ENCODE measurements around the gene MYO1E. TPM values are rescaled to one million over a fixed set of nuclear protein-coding genes. Genes with fewer than 3 reads are reported as not detected.

Gene MYO1E
- total RNA-seq, 1 experiment from 2014 or later: 83.6 TPM

DNA sequence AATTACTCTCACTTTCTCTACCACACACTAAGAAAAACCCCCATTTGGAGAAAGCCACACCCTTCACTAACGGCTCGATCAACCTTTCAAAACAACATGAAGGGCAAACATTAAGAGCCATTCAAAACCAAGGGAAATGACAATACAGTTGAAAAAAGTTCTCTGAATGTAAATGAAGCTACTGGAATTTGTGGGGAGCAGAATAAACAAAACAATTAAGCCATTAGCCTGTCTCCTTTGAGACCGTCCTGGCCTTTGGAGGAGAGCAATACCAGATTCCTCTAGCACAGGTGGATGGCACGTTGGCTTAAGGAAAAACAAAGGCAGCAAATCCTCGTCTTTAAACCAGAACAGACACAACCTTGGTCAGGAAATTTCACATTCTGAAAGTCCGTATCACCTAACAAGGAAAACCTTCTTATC, 18.7 kb downstream of the MYO1E start:
- H3K27ac Mint-ChIP-seq: peak overlapping the region; percentile 99
- TF ChIP-seq CREM (CRISPR knock-in tag; IDR thresholded peaks at IDR 0.05): no peak
- TF ChIP-seq JAZF1 (CRISPR knock-in tag; IDR thresholded peaks at IDR 0.05): 0 out of 2 replicates have a peak, but pooled peaks have one; percentile 70
- peak; percentile 81; the same call in 1 of the 2 replicates for TF ChIP-seq TEAD1 (CRISPR knock-in tag; IDR thresholded peaks at IDR 0.05)
- TF ChIP-seq, protein P1, sequence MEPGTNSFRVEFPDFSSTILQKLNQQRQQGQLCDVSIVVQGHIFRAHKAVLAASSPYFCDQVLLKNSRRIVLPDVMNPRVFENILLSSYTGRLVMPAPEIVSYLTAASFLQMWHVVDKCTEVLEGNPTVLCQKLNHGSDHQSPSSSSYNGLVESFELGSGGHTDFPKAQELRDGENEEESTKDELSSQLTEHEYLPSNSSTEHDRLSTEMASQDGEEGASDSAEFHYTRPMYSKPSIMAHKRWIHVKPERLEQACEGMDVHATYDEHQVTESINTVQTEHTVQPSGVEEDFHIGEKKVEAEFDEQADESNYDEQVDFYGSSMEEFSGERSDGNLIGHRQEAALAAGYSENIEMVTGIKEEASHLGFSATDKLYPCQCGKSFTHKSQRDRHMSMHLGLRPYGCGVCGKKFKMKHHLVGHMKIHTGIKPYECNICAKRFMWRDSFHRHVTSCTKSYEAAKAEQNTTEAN (CRISPR knock-in tag; IDR thresholded peaks at IDR 0.05): no peak
- no peak for TF ChIP-seq ZNF396 (CRISPR knock-in tag; IDR thresholded peaks at IDR 0.05; ENCODE audit: borderline replicate concordance)
- 0 out of 2 replicates have a peak, but pooled peaks have one; percentile 32 for TF ChIP-seq SP1 (CRISPR knock-in tag; conservative IDR thresholded peaks at IDR 0.05)
- TF ChIP-seq, protein P2, sequence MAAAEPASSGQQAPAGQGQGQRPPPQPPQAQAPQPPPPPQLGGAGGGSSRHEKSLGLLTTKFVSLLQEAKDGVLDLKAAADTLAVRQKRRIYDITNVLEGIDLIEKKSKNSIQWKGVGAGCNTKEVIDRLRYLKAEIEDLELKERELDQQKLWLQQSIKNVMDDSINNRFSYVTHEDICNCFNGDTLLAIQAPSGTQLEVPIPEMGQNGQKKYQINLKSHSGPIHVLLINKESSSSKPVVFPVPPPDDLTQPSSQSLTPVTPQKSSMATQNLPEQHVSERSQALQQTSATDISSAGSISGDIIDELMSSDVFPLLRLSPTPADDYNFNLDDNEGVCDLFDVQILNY (CRISPR knock-in tag; IDR thresholded peaks at IDR 0.05): no peak
- no peak for TF ChIP-seq NR2C2 (CRISPR knock-in tag; IDR thresholded peaks at IDR 0.05)
- 0 out of 2 replicates have a peak, but pooled peaks have one; percentile 68 for TF ChIP-seq FOXJ3 (CRISPR knock-in tag; IDR thresholded peaks at IDR 0.05; ENCODE audit: borderline replicate concordance)
- TF ChIP-seq, protein P3, sequence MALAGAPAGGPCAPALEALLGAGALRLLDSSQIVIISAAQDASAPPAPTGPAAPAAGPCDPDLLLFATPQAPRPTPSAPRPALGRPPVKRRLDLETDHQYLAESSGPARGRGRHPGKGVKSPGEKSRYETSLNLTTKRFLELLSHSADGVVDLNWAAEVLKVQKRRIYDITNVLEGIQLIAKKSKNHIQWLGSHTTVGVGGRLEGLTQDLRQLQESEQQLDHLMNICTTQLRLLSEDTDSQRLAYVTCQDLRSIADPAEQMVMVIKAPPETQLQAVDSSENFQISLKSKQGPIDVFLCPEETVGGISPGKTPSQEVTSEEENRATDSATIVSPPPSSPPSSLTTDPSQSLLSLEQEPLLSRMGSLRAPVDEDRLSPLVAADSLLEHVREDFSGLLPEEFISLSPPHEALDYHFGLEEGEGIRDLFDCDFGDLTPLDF (CRISPR knock-in tag; IDR thresholded peaks at IDR 0.05): no peak
- no peak for TF ChIP-seq ZNF232 (CRISPR knock-in tag; IDR thresholded peaks at IDR 0.05)
- no peak for TF ChIP-seq ZNF671 (CRISPR knock-in tag; IDR thresholded peaks at IDR 0.05)
- TF ChIP-seq CBFB (CRISPR knock-in tag; IDR thresholded peaks at IDR 0.05; ENCODE audit: low read depth): no peak
- no peak for TF ChIP-seq KAT7 (CRISPR knock-in tag; IDR thresholded peaks at IDR 0.05; ENCODE audit: borderline replicate concordance)
- TF ChIP-seq, protein P4, sequence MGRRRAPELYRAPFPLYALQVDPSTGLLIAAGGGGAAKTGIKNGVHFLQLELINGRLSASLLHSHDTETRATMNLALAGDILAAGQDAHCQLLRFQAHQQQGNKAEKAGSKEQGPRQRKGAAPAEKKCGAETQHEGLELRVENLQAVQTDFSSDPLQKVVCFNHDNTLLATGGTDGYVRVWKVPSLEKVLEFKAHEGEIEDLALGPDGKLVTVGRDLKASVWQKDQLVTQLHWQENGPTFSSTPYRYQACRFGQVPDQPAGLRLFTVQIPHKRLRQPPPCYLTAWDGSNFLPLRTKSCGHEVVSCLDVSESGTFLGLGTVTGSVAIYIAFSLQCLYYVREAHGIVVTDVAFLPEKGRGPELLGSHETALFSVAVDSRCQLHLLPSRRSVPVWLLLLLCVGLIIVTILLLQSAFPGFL (CRISPR knock-in tag; IDR thresholded peaks at IDR 0.05; ENCODE audit: borderline replicate concordance): no peak
- TF ChIP-seq, protein P5, sequence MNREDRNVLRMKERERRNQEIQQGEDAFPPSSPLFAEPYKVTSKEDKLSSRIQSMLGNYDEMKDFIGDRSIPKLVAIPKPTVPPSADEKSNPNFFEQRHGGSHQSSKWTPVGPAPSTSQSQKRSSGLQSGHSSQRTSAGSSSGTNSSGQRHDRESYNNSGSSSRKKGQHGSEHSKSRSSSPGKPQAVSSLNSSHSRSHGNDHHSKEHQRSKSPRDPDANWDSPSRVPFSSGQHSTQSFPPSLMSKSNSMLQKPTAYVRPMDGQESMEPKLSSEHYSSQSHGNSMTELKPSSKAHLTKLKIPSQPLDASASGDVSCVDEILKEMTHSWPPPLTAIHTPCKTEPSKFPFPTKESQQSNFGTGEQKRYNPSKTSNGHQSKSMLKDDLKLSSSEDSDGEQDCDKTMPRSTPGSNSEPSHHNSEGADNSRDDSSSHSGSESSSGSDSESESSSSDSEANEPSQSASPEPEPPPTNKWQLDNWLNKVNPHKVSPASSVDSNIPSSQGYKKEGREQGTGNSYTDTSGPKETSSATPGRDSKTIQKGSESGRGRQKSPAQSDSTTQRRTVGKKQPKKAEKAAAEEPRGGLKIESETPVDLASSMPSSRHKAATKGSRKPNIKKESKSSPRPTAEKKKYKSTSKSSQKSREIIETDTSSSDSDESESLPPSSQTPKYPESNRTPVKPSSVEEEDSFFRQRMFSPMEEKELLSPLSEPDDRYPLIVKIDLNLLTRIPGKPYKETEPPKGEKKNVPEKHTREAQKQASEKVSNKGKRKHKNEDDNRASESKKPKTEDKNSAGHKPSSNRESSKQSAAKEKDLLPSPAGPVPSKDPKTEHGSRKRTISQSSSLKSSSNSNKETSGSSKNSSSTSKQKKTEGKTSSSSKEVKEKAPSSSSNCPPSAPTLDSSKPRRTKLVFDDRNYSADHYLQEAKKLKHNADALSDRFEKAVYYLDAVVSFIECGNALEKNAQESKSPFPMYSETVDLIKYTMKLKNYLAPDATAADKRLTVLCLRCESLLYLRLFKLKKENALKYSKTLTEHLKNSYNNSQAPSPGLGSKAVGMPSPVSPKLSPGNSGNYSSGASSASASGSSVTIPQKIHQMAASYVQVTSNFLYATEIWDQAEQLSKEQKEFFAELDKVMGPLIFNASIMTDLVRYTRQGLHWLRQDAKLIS (CRISPR knock-in tag; IDR thresholded peaks at IDR 0.05; ENCODE audit: borderline replicate concordance): no peak
- TF ChIP-seq, protein P6, sequence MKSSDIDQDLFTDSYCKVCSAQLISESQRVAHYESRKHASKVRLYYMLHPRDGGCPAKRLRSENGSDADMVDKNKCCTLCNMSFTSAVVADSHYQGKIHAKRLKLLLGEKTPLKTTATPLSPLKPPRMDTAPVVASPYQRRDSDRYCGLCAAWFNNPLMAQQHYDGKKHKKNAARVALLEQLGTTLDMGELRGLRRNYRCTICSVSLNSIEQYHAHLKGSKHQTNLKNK (CRISPR knock-in tag; IDR thresholded peaks at IDR 0.05): peak; percentile 97
- 0 out of 2 replicates have a peak, but pooled peaks have one; percentile 61 for TF ChIP-seq FOXK1 (CRISPR knock-in tag; IDR thresholded peaks at IDR 0.05)
- no peak for TF ChIP-seq NFATC4 (CRISPR knock-in tag; IDR thresholded peaks at IDR 0.05)
- no peak for TF ChIP-seq ZNF423 (CRISPR knock-in tag; IDR thresholded peaks at IDR 0.05)
- TF ChIP-seq, protein P7, sequence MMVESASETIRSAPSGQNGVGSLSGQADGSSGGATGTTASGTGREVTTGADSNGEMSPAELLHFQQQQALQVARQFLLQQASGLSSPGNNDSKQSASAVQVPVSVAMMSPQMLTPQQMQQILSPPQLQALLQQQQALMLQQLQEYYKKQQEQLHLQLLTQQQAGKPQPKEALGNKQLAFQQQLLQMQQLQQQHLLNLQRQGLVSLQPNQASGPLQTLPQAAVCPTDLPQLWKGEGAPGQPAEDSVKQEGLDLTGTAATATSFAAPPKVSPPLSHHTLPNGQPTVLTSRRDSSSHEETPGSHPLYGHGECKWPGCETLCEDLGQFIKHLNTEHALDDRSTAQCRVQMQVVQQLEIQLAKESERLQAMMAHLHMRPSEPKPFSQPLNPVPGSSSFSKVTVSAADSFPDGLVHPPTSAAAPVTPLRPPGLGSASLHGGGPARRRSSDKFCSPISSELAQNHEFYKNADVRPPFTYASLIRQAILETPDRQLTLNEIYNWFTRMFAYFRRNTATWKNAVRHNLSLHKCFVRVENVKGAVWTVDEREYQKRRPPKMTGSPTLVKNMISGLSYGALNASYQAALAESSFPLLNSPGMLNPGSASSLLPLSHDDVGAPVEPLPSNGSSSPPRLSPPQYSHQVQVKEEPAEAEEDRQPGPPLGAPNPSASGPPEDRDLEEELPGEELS (CRISPR knock-in tag; IDR thresholded peaks at IDR 0.05): peak; percentile 96; the same call in 1 of the 2 replicates
- no peak for TF ChIP-seq ZNF121 (CRISPR knock-in tag; IDR thresholded peaks at IDR 0.05)
- no peak for TF ChIP-seq ZNF263 (CRISPR knock-in tag; IDR thresholded peaks at IDR 0.05; ENCODE audit: low read depth)
- no peak for TF ChIP-seq ZBTB21 (CRISPR knock-in tag; IDR thresholded peaks at IDR 0.05; ENCODE audit: borderline replicate concordance)
- TF ChIP-seq, protein P8, sequence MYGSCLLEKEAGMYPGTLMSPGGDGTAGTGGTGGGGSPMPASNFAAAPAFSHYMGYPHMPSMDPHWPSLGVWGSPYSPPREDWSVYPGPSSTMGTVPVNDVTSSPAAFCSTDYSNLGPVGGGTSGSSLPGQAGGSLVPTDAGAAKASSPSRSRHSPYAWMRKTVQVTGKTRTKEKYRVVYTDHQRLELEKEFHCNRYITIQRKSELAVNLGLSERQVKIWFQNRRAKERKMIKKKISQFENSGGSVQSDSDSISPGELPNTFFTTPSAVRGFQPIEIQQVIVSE (CRISPR knock-in tag; IDR thresholded peaks at IDR 0.05; ENCODE audit: borderline replicate concordance): no peak
- TF ChIP-seq ZNF416 (CRISPR knock-in tag; IDR thresholded peaks at IDR 0.05): no peak
- TF ChIP-seq HMGA2 (CRISPR knock-in tag; IDR thresholded peaks at IDR 0.05): no peak

More for the DNA sequence above, 18.7 kb downstream of the MYO1E start:
- ChIA-PET CTCF (interaction anchor here (1.0 to 2.2 kb wide), 3 partner anchors 9 to 107 kb away, joined by 3 to 14 read pairs (median 4); partner anchors contain the start of gene MYO1E), POLR2A (interaction anchor here (0.6 to 2.8 kb wide), 6 partner anchors 11 to 582 kb away, joined by 3 to 34 read pairs (median 4); partner anchors contain the start of gene MYO1E)
- peaks cover 60% of the 10 kb centered on the region for H3K27me3 Mint-ChIP-seq (ENCODE audit: low read depth)
- H3K36me3 Mint-ChIP-seq: peaks cover 12% of the 10 kb centered on the region
- H3K4me3 Mint-ChIP-seq: peak overlapping the region; percentile 65
- DNase-seq (ENCODE audit: low spot score) (peak; percentile 31), ATAC-seq (peak; percentile 84)
- no peaks in the 10 kb centered on the region; the same call in 1 of the 2 replicates for H3K9me3 Mint-ChIP-seq
- peaks cover 76% of the 10 kb centered on the region for H3K4me1 Mint-ChIP-seq
